CD4-positive, CD25-positive, alpha-beta regulatory T cell (primary cell): ENCODE results near the gene KRT86. TPM values are rescaled to one million over a fixed set of nuclear protein-coding genes. Genes with fewer than 3 reads are reported as not detected.

Experiments
- ATAC-seq, 2 donors: fragments of 150-1000 bp; cut with Tn5 transposase; one replicate each; pipeline ENCODE4 v1.10.0; 2021; ENCODE audit warnings: low read depth in 2 of 2, moderate number of reproducible peaks in 2 of 2, moderate library complexity in 1 of 2
- DNase-seq, 3 donors: peaks; one replicate each; pipeline versions ENCODE4 v3.0.0 to v3.0.0-alpha.2; 2012 to 2022; ENCODE audit warnings: mixed read lengths in 1 of 3
- H3K27ac ChIP-seq: one replicate; pipeline ENCODE4 v1.7.0; 2013; ENCODE audit warnings: mild to moderate bottlenecking, low read length; ENCODE audit not compliant: insufficient read depth, poor library complexity, severe bottlenecking
- H3K27me3 ChIP-seq: one replicate; pipeline ENCODE4 v1.7.0; 2013; ENCODE audit warnings: low read length; ENCODE audit not compliant: control insufficient read depth, insufficient read depth
- H3K36me3 ChIP-seq: one replicate; pipeline ENCODE4 v1.7.0; 2013; ENCODE audit warnings: mild to moderate bottlenecking, low read length, moderate library complexity; ENCODE audit not compliant: control insufficient read depth, insufficient read depth
- H3K4me1 ChIP-seq: 2 replicates; pipeline ENCODE4 v1.7.0; 2013; ENCODE audit warnings: mild to moderate bottlenecking, low read length; ENCODE audit not compliant: insufficient read depth, control insufficient read depth, poor library complexity, severe bottlenecking
- H3K4me3 ChIP-seq: one replicate; pipeline ENCODE4 v1.7.0; 2013; ENCODE audit warnings: low read depth, mild to moderate bottlenecking, low read length, moderate library complexity
- H3K9me3 ChIP-seq, 2 experiments: 1 replicate in 1 of 2; 2 replicates in 1 of 2; pipeline ENCODE4 v1.7.0; 2013; ENCODE audit warnings: low read length in 2 of 2, mild to moderate bottlenecking in 1 of 2, moderate library complexity in 1 of 2; ENCODE audit not compliant: control insufficient read depth in 2 of 2
- H3K27ac Mint-ChIP-seq, 3 donors: one replicate each; pipeline ENCODE4 v1.8.0; 2020 to 2022; ENCODE audit warnings: mild to moderate bottlenecking in 3 of 3, mixed read lengths in 3 of 3, moderate library complexity in 2 of 3
- H3K27me3 Mint-ChIP-seq: one replicate; pipeline ENCODE4 v1.8.0; 2022; ENCODE audit warnings: mild to moderate bottlenecking, mixed read lengths
- H3K36me3 Mint-ChIP-seq: one replicate; pipeline ENCODE4 v1.8.0; 2020; ENCODE audit warnings: mixed read lengths
- H3K4me1 Mint-ChIP-seq, 4 donors: one replicate each; pipeline ENCODE4 v1.8.0; 2020 to 2022; ENCODE audit warnings: mixed read lengths in 4 of 4, mild to moderate bottlenecking in 1 of 4
- H3K4me3 Mint-ChIP-seq, 4 donors: one replicate each; pipeline ENCODE4 v1.8.0; 2020 to 2022; ENCODE audit warnings: mild to moderate bottlenecking in 4 of 4, mixed read lengths in 4 of 4, moderate library complexity in 3 of 4
- H3K9me3 Mint-ChIP-seq, 7 donors: one replicate each; pipeline ENCODE4 v1.8.0; 2020 to 2022; ENCODE audit warnings: mixed read lengths in 7 of 7, mild to moderate bottlenecking in 3 of 7, moderate library complexity in 2 of 7
- polyA plus RNA-seq, 4 donors: library from polyadenylated mRNA; unstranded; fragments of 300-500 nt; fragmentation: Illumina TruSeq; gene quantifications; one replicate each; pipeline ENCODE4 v1.2.3, GENCODE V29; 2021
- total RNA-seq: library from RNA; stranded (reverse); gene quantifications from one replicate; pipeline ENCODE4 v1.2.3, GENCODE V29; 2022

The KRT86 gene
- total and polyA plus RNA-seq, 5 donors from 2014 or later, result 0.10 TPM; not detected in 4

GRCh38 chr12:52347551-52348510 is 73.4 kb downstream of the KRT86 start:
- H3K9me3 ChIP-seq, result no peaks in the 10 kb centered on the region
- Mint-ChIP-seq H3K27me3 (no peaks in the 10 kb centered on the region), H3K4me1 (peaks cover 3 to 22% (median 16%) of the 10 kb centered on the region in 4 donors), H3K4me3 (peak overlapping the region in 1 of 4 donors; percentile 34), H3K36me3 (no peaks in the 10 kb centered on the region), H3K9me3 (peaks cover 0 to 4% (median 0%) of the 10 kb centered on the region in 7 donors), H3K27ac (no peak overlapping the region)
- H3K27ac ChIP-seq, result no peak overlapping the region
- peaks cover 25% of the 10 kb centered on the region for H3K4me1 ChIP-seq
- H3K27me3 ChIP-seq, result no peaks in the 10 kb centered on the region
- no peak overlapping the region for H3K4me3 ChIP-seq
- H3K36me3 ChIP-seq, result no peaks in the 10 kb centered on the region
- no peak for ATAC-seq
- no peak for DNase-seq

GRCh38 chr12:52349196-52349595 is 74.8 kb downstream of the KRT86 start:
- Mint-ChIP-seq H3K36me3 (no peaks in the 10 kb centered on the region), H3K9me3 (peaks cover 0 to 2% (median 0%) of the 10 kb centered on the region in 7 donors), H3K4me3 (peak overlapping the region in 2 of 4 donors; percentile 1 to 8), H3K27me3 (no peaks in the 10 kb centered on the region), H3K4me1 (peaks cover 3 to 22% (median 18%) of the 10 kb centered on the region in 4 donors), H3K27ac (no peak overlapping the region)
- no peak overlapping the region for H3K4me3 ChIP-seq
- DNase-seq (no peak), ATAC-seq (no peak)
- no peaks in the 10 kb centered on the region for H3K27me3 ChIP-seq
- H3K4me1 ChIP-seq, result peaks cover 25% of the 10 kb centered on the region
- H3K27ac ChIP-seq, result no peak overlapping the region
- H3K9me3 ChIP-seq, result no peaks in the 10 kb centered on the region
- H3K36me3 ChIP-seq, result no peaks in the 10 kb centered on the region

GRCh38 chr12:52350021-52350620 is 75.7 kb downstream of the KRT86 start:
- Mint-ChIP-seq H3K36me3 (no peaks in the 10 kb centered on the region), H3K27me3 (no peaks in the 10 kb centered on the region), H3K9me3 (peaks cover 0 to 2% (median 0%) of the 10 kb centered on the region in 7 donors), H3K27ac (no peak overlapping the region), H3K4me1 (peaks cover 3 to 21% (median 18%) of the 10 kb centered on the region in 4 donors), H3K4me3 (no peak overlapping the region)
- DNase-seq (no peak), ATAC-seq (no peak)
- no peaks in the 10 kb centered on the region for H3K9me3 ChIP-seq
- H3K27me3 ChIP-seq, result no peaks in the 10 kb centered on the region
- H3K27ac ChIP-seq, result no peak overlapping the region
- H3K4me1 ChIP-seq, result peaks cover 25% of the 10 kb centered on the region
- H3K36me3 ChIP-seq, result no peaks in the 10 kb centered on the region
- H3K4me3 ChIP-seq, result no peak overlapping the region

- H3K9me3 Mint-ChIP-seq, result peaks cover 0 to 1% (median 0%) of the 10 kb centered on the region in 7 donors
- Histone ChIP-seq H3K4me1 (peaks cover 25% of the 10 kb centered on the region), H3K4me3 (no peak overlapping the region), H3K27me3 (no peaks in the 10 kb centered on the region), H3K27ac (no peak overlapping the region), H3K9me3 (no peaks in the 10 kb centered on the region), H3K36me3 (no peaks in the 10 kb centered on the region)
- no peak for ATAC-seq
- no peak for DNase-seq
- H3K4me1 Mint-ChIP-seq, result peaks cover 3 to 21% (median 18%) of the 10 kb centered on the region in 4 donors
- H3K36me3 Mint-ChIP-seq, result no peaks in the 10 kb centered on the region
- no peaks in the 10 kb centered on the region for H3K27me3 Mint-ChIP-seq
- H3K4me3 Mint-ChIP-seq, result no peak overlapping the region
- H3K27ac Mint-ChIP-seq, result no peak overlapping the region
These were observed 76.3 kb downstream of the KRT86 start for GRCh38 chr12:52350786-52351185.

GRCh38 chr12:52351196-52352059 is 77.0 kb downstream of the KRT86 start:
- Mint-ChIP-seq H3K36me3 (no peaks in the 10 kb centered on the region), H3K9me3 (peaks cover 0 to 1% (median 0%) of the 10 kb centered on the region in 7 donors), H3K4me1 (peaks cover 3 to 21% (median 18%) of the 10 kb centered on the region in 4 donors), H3K4me3 (peak overlapping the region in 3 of 4 donors; percentile 0 to 48 (median 1)), H3K27me3 (no peaks in the 10 kb centered on the region), H3K27ac (peak overlapping the region in 2 of 3 donors; percentile 7 to 18)
- Histone ChIP-seq H3K27me3 (no peaks in the 10 kb centered on the region), H3K27ac (no peak overlapping the region), H3K4me3 (peak overlapping the region; percentile 11), H3K4me1 (peaks cover 25% of the 10 kb centered on the region), H3K9me3 (no peaks in the 10 kb centered on the region), H3K36me3 (no peaks in the 10 kb centered on the region)
- ATAC-seq (peak; percentile 90 to 96), DNase-seq (peak in 2 of 3 donors; percentile 51 to 66)

- no peaks in the 10 kb centered on the region for H3K9me3 ChIP-seq
- H3K27ac Mint-ChIP-seq, result no peak overlapping the region
- DNase-seq (no peak), ATAC-seq (no peak)
- H3K9me3 Mint-ChIP-seq, result peaks cover 0 to 1% (median 0%) of the 10 kb centered on the region in 7 donors
- H3K4me3 Mint-ChIP-seq, result no peak overlapping the region
- H3K36me3 Mint-ChIP-seq, result no peaks in the 10 kb centered on the region
- H3K27ac ChIP-seq, result no peak overlapping the region
- H3K4me1 ChIP-seq, result peaks cover 25% of the 10 kb centered on the region
- no peak overlapping the region for H3K4me3 ChIP-seq
- H3K27me3 Mint-ChIP-seq, result no peaks in the 10 kb centered on the region
- peaks cover 3 to 24% (median 18%) of the 10 kb centered on the region in 4 donors for H3K4me1 Mint-ChIP-seq
- H3K27me3 ChIP-seq, result no peaks in the 10 kb centered on the region
- H3K36me3 ChIP-seq, result no peaks in the 10 kb centered on the region
These were observed 78.5 kb downstream of the KRT86 start for GRCh38 chr12:52352951-52353350.

- DNase-seq (no peak), ATAC-seq (no peak)
- Mint-ChIP-seq H3K4me3 (no peak overlapping the region), H3K4me1 (peaks cover 8 to 32% (median 24%) of the 10 kb centered on the region in 4 donors), H3K27ac (no peak overlapping the region), H3K27me3 (no peaks in the 10 kb centered on the region), H3K9me3 (peaks cover 0 to 1% (median 0%) of the 10 kb centered on the region in 7 donors), H3K36me3 (no peaks in the 10 kb centered on the region)
- Histone ChIP-seq H3K27me3 (no peaks in the 10 kb centered on the region), H3K36me3 (no peaks in the 10 kb centered on the region), H3K9me3 (no peaks in the 10 kb centered on the region), H3K4me3 (no peak overlapping the region), H3K27ac (no peak overlapping the region), H3K4me1 (peaks cover 29% of the 10 kb centered on the region)
These were observed 79.3 kb downstream of the KRT86 start for GRCh38 chr12:52353766-52354165.
